ENCODE results near the gene TMEM51.
"Not testable (repeated sequence)": the region's sequence is repeated elsewhere in the genome, so short reads cannot be mapped to it uniquely, and the experiment has no call there.

The TMEM51 gene

DNA sequence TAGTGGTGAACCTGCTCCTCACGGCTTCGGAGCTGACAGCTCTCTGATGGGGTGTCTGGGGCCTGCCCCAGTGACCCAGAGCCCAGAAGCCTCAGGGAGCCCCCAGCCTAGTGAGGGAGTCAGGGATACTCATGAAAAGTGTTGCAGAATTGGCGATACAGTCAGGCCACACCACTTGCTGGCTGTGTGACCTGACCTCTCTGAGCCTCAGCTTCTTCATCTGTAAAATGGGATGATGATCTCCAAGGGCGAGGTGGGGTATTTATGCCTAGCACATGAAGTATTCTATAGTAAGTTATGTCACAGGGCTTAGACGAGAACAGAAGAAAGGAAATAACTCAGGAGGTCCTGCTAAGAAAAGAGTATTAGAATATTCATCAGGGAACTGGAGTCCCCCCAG lies 1.6 kb downstream of the TMEM51 start:
- DNase-seq = no peak

DNA sequence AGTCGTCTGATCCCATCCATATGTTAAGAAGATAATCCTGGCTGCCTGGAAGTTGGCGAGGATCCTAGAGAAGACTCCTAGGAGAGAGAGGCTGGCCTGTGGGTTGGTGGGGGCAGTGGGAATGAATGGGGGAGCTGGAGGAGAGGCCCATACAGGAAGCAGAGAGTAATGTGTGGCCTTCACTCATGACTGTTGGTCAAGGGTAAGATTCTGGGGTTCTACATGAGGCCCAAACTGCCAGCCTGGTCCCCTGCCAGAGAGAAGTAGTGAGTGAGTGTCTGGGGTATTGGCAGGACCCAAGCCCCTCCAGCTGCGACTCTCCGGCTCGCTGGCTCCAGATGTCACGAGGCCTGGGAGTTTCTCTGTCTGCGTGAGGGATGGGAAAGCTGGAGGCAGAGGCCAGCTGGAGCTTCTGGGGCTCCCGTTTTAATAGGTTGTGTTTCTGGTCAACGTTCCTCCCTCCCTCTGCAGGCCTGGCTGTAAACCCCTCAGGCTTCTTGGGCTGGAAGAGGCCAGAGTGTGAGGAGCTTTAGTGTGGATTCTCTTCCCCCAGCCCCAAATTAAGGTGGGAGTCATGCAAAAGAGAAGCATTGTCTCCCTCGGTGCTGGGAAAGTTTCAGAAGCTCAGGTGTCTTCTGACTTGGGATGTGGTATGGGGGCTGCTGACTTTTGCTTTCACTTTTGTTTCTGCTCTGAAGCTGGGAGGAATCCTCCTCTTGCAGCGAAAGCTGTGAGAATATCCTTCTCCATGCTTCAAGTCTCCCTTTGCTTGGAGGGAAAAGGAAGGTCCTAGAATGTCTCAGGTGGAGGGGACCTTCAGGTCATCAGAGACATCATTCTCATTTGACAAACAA lies 2.6 kb downstream of the TMEM51 start:
- DNase-seq = no peak

DNA sequence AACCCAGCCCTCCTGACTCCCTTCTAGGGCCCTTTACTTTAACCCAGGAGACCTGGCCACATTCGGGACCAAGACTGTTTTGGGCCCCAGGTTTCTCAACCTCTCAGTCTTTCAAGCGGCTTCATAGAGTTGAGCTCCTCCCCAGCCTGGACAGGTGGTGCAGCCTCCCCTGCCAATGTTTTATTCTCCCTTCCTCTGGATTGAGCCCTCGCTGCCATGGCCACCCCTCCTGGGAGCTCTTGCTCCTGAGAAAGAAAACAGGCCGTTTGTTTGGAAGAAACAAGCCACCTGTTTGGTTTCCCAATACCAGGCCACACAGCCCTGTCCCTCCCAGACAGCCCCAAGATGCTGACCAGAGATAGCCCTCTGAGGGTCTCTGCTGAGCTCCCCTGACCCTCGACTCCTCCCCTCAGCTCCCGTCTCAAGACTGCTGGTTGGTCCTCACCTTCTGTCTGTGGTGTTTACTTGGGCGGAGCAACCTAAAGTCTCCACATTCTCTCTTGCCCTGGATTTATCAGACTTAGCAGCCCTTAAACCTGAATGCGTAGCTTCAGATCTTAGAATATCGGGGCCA lies 3.3 kb downstream of the TMEM51 start:
- no peak for DNase-seq

DNA sequence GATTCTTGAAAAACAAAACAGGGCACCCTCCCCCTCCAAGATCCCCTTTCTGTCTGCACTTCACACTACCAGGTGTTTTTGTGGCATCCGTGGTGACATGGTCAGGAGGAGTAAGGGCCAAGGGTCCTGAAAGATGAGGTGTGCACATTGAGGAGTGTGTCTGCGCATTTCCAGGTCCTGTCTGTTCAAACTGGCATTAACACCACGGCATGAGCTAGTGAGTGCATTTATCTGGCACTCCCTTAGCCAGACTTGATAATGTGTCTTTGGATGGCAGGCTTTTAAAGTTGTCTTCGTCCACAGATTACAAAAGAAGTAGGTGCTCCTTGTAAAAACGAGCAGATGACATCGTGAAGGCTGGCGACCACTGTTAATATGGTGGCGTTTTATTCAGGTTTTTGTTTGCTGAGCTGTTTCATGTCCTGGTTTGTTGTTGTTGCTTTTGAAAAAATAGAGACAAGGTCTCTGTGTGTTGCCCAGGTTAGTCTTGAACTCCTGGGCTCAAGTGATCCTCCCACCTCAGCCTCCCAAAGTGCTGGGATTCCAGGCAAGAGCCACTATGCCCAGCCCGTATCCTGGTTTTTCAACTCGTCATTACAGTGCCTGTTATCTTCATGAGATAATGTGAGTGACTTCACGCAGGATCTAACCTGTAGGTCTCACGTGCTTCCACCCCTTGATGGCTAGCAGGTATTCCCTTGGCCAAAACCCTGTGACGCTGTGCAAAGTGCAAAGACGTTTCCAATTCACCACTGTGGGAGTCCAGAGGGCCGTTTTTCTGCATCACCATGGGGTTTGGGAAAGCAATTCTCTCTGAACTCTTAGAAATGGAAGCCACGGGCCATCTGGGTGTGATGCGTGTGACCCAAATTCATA lies 4.2 kb downstream of the TMEM51 start:
- DNase-seq = no peak

DNA sequence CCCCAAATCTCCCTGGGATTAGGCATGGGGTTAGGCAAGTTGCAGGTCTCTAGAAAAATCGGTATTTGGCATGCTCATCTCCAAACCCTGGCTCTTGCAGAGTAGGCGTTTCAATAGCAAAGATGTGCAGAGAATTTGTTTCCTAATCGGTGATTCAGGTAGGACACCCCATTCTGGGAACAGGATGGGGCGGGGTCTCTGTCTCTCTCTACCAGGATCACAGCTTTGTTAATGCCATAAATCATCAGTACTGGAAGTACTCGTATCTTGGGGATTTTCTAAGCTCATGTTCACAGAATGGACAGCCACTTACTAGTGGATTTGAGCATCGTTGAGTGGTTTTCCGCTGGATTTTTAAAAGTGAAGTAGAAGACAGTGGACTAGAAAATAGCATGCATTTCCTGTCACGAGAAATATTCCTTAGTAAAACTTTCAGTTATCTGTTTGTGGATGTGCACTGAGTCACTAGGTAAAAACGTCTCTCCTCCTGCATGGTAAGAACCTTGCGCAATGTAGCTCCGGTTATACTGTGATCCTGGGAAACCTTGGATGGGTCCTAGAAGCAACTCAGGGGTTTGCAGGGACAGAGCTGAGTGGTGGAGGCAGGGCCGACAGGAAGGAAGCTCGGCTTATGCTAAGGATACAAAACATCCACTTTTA lies 5.1 kb downstream of the TMEM51 start:
- no peak for DNase-seq

DNA sequence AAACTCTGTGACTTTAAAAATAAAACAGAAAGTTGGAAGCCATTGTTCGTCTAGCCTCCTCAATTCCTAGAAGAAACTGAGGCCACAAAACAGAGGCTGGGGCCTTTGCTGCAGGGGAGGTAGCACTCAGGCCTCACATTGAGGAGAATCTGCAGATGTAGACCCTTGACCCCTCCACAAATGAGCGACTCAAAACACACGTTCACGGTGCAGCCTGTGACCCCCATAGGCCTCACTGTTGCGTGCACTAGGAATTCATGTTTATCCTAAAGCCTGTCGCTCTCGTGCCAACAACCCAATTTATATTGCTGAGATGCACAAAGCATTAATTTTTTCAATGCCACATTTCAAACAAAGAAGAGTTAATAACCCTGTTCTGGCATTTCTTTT lies 5.6 kb downstream of the TMEM51 start:
- no peak for DNase-seq

DNA sequence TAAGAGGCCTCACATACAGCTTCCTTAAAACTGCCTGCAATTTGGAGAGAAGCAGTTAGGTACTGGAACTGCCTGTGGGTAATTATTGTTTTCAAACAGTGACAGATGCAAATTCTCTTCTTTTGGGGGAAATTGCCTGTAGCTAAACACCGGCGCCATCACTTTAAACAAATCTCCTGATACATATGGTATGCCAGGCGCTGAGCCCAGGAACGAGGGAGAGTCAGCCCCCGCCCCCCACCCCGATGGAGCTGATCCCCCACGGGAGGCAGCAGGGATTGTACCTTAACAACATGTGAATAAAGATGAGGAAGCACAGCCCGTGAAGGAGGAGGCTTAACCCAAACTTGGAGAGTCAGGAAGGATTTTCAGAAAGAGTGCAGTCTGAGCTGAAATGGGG lies 7.1 kb downstream of the TMEM51 start:
- no peak for DNase-seq

DNA sequence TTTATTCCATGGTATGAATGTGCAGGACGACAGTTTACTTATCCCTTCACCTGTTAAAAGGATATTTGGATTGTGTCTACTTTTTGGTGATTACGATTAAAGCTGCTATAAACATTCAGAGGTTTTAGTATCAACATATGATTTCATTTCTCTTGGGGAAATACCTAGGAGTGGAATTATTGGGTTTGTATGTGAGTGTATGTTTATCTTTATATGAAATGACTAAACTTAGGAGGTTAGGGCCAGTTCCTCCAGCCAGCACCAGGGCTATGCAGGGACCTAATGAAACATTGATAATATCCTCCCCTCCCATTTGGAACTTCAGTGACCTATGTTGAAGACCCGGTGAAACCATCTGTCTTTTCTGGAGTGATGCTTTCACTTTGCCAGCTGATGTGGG lies 13.8 kb downstream of the TMEM51 start:
- no peak for DNase-seq

DNA sequence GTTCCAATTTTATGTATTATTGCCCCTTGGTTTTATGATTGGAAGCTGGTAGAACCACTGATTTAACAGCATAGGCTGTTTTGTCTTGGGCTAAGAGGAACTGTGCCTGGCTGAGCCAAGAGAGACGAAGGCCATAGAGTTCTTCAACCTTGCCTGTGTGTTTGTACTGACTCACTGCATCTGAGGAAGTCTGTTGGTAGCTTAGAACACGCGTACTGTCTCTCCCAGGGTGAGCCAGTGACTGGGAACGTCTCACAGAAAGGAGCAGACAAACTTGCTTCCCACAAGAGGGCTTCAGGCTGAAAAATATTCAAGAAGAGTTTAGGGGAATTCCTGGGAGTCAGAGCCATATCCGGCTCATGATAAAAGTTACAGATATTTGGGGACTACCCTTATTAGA lies 14.9 kb downstream of the TMEM51 start:
- DNase-seq = no peak

DNA sequence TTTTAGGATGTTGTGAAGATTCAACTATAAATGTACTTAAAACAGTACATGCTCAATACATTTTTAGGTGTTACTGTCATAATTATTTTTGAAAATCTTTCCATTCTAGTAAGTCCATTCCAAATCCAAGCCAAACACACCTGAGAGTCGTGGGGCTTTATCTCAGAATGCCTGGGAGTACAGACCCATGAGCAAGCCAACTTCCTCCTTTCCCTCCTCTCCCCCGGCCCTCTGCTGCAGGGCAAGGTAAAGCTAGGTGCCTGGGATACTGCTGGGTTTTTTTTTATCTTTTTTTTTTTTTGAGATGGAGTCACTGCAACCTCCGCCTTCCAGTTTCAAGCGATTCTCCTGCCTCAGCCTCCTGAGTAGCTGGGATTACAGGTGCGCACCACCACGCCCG lies 16.5 kb downstream of the TMEM51 start:
- no peak for DNase-seq

DNA sequence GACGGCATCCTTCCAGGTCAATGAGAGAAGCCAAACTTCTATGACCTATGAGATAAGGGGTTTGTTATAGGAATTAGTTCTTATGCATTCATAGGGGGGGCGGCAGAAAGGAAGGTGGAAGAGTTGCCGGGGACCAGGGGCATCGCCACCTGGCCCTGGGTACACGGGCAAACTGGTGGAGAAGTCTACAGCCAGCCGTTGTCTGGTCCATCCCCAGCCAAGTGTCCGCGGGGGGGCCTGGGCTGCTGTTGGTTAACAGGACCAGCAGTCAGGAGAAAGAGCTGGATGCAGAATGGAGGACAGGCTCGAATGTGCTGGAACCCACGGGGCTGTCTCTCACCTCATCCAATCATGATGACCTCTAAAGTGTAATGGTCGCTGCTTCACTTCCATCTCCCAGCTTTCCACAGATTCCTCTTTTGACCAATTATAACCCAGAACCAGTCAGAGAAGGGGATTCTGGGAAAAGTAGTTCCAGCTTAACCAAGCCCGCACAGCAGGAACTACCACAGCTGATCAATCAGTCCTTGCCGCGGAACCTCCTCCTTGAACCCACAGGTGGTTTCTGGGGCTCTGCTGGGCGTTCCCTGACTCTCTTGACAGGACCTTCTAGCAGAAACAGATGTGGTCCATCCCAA lies 17.8 kb downstream of the TMEM51 start:
- DNase-seq = no peak

DNA sequence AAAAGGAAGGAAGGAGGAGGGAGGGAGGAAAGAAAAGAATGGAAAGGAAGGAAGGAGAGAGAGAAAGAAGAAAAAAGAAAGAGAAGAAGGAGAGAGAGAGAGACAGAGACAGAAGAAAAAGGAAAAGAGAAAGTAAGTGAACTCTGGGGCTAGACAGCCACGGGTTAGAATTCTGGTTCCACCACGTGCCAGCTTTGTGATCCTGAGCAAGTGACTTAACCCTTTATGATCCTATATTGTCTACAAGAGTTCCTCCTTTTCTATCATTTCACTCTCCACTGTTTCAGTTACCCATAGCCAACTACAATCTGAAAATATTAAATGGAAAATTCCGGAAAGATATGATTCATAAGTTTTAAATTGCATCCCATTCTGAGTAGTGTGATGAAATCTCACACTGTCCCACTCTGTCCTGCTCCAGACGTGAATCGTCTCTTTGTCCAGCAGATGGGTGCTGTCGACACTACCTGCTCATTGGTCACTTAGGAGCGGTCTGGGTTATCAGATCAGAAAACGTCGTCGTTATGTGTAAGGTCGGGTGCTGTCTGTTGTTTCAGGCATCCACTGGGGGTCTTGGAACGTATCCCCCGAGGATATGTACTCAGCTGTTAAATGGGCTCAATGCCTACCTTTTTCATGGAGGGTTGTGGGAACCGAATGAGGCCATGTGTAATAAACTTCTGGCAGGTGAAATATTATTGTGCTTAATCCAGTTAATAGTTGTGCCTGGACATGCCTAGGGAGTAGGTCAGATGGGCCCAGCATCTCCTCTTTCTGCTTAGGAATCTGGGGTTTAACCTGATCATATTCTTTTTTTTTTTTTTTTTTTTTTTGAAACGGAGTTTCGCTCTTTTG lies 19.1 kb downstream of the TMEM51 start:
- no peak for DNase-seq

DNA sequence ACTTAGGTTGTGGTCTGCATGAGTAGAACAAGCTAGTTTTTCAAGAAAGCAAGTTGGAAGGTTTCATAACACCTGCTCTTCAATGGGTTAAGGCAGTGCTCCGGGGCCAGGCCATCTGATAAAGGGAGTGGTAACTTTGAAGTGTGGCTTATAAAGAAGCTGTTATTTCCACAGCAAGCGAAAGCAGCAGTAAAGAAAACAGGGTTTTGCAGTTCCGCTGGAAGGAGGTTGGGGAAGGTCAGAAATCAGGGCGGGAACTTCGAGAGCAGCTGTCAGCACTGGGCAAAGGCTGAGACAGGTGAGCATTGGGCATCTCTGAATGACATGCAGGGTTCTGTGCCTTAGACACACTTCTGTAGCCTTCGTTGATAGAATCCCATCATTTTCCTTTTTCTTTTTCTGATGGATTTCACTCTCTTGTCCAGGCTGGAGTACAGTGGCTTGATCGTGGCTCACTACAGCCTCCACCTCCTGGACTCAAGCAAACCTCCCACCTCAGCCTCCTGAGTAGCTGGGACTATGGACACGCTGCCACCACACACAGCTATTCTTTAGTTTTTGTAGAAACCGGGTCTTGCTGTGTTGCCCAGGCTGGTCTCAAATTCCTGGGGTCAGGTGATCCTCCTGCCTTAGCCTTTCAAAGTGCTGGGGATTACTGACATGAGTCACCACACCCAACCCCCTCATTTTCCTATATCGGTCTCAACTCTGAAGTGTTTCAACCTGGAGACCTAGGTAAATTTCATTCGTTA lies 20.5 kb downstream of the TMEM51 start:
- no peak for DNase-seq

DNA sequence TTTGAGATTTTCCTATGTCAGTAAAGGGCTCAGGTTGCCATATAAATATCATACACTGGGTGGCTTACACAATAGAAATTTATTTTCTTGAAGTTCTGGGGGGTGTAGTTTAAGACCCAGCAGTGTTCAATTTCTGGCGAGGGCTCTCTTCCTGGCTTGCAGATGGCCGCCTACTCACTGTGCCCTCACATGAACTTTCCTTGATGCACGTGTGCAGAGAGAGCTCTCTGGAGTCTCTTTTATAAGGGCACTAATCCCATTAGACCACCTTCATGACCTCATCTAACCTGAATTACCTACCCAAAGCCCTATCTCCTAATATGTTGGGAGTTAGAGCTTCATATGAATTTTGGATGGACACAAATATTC lies 21.1 kb downstream of the TMEM51 start:
- no peak for DNase-seq

DNA sequence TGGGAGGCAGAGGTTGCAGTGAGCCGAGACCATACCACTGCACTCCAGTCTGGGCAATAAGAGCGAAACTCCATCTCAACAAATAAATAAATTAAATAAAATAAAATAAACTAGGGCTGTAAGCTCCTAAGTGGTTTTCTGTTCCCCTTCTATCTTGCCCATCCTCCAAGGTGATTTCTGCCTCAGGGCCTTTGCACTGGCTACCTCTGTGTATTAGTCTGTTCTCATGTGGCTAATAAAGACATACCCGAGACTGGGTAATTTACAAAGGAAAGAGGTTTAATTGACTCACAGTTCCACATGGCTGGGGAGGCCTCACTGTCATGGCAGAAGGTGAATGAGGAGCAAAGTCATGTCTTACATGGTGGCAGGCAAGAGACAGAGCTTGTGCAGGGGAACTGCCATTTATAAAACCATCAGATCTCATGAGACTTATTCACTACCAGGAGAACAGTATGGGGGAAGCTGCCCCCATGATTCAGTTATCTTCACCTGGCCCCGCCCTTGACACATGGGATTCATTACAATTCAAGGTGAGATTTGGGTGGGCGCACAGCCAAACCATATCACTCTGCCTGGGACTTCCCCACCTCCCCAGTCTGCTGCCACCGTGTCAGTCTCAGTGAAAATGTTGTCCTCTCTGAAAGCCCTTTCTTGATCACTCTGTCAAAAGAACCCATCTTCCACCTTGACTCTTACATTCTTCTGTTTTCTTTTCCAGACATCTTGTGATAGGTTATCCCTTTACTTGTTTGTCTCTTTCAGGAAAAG lies 22.0 kb downstream of the TMEM51 start:
- DNase-seq = not testable (repeated sequence)

DNA sequence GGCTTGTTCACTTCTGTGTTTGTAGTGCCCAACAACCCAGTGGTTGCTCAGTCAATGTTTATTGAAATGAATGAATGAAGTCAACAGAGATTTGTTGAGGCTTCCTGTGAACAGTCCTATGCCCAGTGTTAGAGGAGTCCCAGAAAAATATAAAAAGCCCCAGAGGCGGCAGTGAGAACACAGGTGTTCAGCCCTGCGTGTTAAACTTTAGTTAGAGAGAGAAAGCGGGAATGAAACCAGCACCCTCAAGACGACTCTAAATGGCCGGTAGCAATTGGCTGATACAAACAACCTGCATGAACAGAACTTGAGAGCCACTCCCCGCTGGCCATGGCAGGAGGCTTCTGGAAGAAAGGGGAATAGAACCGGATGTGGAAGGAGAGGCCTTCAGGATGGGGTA lies 22.6 kb downstream of the TMEM51 start:
- DNase-seq = no peak

DNA sequence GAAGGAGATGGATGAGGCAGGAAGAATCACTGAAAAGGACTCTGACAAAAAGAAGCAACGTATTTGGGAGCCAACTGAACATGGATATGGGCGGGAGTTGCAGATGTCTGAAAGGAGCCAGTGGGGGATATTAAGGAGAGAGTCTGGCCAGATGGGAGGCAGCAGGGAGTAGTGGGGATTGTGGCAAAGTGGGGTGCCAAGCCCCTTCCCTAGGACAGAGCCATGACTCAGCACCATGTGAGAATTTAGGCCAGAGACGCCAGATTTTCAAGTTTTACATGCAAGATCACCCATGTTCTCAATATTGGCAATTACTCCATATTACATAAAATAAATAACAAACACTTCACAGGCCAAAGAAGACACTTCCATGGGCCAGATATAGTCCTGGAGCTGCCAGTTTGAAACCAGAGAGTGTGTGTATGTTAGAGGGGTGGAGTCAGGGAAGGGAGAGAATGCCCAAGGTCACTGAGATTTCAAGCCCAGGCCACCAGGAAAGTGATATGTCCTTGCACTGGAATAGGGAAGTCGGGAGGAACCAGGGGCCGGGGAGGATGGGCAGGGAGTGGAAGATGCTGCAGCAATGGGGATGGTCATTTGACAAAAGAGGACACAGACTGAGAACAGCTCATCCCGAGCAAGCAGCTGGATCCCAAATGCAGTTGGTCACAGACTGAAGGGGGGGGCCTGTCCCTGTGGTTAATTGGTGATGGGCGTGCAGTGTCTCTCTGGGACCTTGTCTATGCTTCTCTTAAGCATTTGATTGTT lies 23.5 kb downstream of the TMEM51 start:
- no peak for DNase-seq

DNA sequence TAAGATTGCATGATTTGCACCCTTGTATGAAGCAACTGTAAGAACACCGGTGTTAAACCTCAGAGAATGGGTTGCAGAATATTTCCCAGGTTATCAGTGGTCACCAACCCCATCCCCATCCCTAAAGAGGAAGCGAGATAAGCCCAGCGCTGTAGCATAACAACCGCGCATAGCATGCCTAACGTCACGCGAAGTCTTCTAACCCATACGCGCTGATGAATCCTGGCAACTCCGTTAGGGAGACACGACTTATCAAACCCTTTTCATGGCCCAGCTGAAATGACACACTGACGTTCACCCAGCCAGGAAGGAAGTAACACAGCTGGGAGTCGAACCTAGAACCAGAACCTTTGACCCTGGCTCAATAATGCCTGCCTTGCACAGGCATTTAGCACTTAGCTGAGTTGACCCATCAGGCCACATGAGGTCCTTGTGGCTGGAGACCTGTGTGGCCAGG lies 24.2 kb downstream of the TMEM51 start:
- no peak for DNase-seq
